Hematopoietic multipotent progenitor cell treated with erythropoietin and hydrocortisone succinate and interleukin-3 and kit ligand, for 17 days (in vitro differentiated cells): Measurements from ENCODE around the gene TBATA.
"Not testable (repeated sequence)": the region's sequence is repeated elsewhere in the genome, so short reads cannot be mapped to it uniquely, and the experiment has no call there.

Source experiments
- DNase-seq: peaks from one replicate; pipeline ENCODE4 v3.0.0-alpha.2; 2015; ENCODE audit warnings: low spot score

TBATA gene

GRCh38 chr10:70778267-70778924 is 6.8 kb downstream of the TBATA start:
- DNase-seq: no peak

DNA sequence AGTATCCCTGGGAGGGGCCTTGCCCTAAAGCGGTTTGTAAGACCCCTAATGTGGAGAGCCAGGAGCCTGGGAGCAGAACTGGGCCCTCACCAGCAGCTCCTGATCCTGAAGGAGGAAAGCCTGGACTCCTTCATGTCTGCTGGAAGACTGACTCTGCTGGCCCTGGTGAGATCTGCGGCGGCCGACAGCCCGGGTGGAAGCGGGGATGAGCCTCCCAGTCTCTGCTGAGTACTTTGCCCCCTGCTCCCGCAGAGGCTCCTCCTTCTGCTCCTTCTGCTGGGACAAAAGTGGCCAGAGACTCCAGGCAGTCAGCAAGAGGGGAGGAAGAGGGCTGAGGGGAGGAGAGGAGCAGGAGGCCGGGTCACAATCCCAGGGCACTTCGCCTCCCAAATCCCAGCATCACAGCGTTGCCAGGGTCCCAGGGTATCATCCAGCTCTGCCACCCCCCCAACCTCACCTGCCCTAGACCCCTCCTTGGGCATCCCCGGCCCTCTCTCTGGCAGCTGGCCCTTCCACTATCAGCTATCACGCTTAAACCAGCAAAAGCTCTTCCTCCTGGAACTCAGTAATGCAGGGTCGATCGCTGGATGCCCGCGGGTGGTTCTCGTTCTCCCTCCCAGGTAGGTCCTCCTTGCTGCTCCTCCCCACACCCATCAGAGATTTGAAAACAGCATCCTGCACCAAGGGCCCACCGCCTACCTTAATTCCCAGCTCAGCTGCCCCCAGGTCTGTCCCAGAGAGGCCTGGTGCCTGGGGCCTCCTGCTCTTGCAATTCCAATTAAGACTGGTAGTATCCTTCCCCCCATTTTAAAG is 7.9 kb downstream of the TBATA start:
- no peak for DNase-seq

GRCh38 chr10:70776455-70777005 is 8.6 kb downstream of the TBATA start:
- DNase-seq: no peak

DNA sequence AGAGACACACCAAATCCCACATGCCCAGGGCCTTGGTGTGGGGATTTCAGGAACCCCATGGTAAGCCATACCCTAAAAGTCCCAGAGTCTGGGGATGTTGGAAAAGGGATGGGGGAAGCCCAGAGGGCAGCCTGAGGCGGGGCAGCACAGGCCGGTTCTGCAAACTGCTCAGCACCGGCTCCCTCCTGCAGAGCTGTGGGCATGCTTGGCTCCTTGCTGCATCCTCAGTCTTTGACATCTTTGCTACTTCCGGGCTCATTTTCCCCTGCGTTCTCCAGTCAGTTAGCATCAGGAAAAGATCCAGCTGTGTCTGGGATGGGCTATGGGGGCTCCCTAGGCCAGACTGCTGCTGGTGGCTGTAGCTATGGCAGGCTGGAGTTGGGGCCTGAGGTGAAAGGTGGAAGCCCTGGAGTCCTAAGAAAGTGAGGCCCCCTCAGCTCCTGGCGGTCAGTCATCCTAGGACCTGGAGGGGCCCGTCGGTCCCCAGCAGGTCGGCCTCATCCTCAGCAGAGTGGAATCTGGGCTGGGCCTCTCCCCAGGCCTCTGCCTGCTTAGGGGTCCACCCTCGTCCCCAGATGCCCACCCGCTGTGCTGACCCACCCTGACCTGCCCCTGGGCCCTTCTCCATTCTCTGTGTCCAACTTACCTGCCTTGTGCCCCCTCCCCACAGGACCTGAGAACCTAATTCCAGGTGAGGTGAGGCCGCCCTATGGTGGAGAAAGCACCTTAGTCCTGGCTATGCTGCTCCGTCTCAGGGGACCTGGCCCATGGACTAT is 9.3 kb downstream of the TBATA start:
- DNase-seq: no peak

DNA sequence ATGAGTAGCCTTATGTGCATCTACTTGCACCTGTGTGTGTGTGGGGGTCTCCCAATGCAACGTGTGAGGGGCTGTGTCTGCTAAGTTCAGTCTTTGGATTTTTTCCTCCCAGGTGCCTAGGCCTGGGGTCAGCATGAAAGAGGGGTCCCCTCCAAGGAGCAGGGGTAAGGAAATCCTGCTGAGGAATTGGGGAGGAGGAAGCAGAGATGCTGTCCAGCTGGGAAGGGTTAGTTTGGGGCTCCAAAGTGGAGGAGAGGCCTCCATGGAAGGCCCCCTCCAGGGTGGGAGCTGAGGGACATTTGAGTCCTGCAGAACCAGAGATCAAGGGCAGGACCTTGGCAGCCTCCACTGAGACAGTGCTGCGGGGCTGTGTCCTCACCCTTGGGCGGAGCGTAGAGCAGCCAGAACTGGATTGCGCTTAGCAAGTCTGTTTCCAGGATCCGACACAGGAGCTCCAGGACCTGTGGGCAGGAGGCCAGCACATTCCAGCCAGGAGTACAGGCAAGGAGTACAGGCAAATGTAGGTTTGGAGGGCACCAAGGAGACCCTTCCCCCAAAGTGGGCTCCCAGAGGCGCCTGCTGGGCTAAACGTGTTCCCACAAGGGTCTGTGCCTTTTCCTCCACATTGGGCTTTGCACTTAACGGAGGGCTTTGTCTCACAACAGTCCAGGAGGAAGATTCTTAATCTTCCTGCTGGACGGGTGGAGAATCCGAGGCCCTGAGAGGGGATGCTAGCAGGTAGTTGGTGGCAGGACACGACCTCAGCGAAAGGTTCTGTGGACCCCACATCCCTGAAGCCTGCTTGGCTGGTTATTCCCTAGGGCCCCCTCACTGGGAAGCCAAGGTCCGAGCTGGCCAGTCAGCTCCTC is 10.1 kb downstream of the TBATA start:
- DNase-seq: no peak

DNA sequence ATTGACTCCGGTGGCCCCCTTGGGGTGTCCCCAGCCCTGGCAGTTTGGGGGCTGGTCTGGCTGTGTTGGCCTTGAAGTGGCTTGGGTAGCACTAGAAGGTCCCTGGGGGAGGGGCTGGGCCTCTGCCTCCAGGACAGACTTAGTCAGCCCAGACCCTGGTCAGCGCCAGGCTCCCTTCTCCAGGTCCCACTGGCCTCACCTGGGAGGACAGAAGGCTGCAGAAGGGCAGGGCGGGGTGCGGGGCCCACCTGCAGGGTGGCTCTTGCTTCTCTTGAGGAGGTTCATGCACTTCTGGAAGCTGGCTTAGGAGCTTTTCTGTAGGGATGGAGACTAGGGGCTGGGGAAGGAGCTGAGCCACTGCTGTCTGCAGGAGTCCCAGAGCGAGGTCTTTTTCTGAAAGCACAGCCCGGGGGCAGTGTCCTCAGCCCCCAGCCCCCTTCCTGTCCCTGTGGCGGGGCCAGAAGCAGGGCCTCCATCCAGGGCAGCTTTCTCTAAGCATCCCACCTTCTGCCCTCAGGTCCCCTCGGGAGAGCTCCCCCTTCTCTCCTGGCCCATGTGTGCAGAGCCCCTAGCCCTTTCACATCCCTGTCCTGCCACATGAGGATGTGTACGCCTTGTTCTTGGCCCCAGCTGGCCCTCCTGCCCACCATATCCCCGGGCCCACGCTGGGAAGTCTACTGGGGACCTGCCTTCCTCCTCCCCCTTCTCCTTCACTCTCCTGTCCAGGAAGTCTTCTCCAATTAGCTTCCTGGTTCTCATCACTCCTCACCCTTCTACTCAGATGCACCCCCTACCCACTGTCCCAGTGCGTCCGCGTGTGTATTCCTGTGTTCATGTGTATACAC is 11.0 kb downstream of the TBATA start:
- no peak for DNase-seq

- DNase-seq: no peak
These were observed 11.7 kb downstream of the TBATA start for GRCh38 chr10:70773461-70773860.

DNA sequence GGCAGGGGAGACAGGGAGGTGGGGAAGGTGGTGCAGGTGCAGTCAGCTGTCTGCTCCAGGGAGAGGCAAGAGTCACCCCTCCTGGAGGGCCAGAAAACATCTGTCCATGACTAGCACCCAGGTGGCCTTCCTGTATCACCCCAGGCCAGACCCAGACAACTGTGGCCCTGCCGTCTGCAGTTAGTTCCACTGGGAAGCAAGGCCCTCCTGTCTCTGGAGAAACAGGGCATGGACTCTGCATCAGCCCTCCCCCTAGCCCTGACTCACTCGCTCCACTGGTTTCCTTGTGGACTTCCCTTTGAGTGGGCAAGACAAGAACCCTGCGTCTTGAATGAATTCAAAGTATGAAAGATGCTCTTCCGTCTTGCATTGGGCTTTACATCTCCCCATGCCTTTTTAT is 12.6 kb downstream of the TBATA start:
- DNase-seq: no peak

DNA sequence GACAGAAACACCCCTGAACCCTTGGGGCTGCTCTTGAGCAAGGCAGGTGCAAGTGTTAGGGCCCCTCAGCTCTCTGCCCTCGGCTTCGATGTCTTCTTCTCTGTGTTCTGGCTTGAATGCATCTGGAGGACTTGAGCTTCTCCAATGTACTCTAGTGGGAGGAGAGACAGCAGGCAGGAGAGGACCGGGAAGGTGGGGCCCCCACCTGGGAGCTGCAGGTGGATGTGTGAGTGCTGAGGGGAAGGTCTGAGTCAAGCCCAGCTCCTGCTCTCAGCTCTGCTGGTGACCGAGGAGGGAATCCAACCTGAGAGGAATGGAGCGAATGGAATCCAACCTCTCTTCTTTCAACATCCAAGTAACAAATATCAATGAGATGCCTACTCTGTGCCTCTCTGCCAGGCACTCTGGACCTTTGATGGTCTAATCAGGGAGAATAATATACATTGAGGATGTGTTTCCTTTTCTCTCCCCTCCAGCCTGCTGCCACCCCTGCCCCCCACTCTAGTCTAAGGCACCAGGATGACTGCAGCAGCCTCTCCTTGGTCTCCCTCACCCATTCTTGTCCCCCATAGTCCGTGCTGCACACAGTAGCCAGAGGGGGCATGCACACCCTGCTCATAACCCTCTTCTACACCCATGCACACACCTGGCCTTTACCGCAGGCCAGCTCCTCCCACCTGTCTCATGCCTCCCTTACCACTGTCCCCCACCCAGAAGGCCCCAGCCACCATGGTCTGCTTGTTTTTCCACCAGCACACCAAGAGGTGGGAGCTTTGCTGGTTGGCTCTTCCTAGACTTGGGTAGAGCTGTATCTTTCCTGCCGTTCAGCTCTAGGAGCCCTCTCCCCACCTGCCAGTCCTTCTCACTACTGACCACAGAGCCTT is 13.6 kb downstream of the TBATA start:
- DNase-seq: no peak

- not testable (repeated sequence) for DNase-seq
These were observed 14.7 kb downstream of the TBATA start for GRCh38 chr10:70770516-70770915.

GRCh38 chr10:70770001-70770400 is 15.2 kb downstream of the TBATA start:
- DNase-seq: no peak

DNA sequence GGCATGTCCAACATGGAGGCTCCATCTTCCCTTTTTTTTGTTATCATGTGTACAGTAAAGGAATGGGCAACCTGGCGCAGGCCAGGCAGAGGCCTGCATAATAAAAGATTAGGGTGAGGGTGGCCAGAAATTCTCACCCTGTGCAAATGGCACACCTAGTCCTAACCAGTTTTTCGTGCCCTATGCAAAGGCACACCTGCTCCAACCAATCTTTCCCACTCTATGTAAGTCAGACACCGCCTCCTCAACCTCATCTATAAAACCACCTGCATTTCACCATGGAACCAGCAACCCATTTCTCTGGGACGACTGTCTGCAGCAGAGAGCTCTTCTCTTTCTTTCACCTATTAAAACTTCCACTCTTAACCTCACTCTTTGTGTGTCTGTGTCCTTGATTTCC is 16.1 kb downstream of the TBATA start:
- no peak for DNase-seq

DNA sequence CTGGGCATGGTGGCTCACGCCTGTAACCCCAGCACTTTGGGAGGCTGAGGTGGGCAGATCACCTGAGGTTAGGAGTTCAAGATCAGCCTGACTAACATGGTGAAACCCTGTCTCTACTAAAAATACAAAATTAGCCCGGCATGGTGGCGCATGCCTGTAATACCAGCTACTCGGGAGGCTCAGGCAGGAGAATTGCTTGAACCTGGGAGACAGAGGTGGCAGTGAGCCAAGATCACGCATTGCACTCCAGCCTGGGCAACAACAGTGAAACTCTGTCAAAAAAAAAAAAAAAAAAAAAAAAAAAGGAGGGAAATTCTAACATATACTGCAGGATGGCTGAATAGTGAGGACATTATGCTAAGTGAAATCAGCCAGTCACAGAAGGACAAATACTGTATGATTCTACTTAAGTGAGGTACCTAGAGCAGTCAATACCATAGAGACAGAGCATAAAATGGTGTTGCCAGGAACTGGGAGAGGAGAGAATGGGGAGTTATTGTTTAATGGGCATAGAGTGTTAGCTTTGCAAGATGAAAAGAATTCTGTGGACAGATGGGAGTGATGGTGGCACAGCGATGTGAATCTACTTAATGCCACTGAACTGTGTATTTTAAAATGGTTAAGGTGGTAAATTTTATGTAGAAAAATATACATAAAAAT is 17.0 kb downstream of the TBATA start:
- not testable (repeated sequence) for DNase-seq

DNA sequence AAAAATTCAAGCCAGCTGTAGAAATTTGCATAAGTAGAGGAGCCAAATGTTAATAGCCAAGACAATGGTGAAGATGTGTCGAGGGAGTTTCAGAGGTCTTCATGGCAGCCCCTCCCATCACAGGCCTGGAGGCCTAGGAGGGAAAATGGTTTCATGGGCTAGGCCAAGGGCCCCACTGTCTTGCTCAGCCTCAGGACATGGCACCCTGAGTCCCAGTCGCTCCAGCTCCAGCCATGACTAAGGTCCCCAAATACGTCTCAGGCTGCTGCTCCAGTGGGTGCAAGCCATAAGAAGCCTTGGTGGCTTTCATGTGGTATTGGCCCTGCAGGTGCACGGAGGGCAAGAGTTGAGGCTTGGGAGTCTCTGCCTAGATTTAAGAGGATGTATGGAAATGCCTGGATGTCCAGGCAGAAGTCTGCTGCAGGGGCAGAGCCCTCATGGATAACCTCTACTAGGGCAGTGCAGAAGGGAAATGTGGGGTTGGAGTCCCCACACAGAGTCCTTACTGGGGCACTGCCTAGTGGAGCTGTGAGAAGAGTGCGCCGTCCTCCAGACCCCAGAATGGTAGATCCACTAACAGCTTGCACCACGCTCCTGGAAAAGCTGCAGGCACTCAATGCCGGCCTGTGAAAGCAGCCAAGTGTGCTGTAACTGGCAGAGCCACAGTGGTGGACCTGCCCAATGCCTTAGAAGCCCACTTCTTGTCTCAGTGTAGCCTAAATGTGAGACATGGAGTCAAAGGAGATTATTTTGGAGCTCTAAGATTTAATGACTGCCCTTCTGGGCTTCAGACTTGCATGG is 19.2 kb downstream of the TBATA start:
- no peak for DNase-seq

DNA sequence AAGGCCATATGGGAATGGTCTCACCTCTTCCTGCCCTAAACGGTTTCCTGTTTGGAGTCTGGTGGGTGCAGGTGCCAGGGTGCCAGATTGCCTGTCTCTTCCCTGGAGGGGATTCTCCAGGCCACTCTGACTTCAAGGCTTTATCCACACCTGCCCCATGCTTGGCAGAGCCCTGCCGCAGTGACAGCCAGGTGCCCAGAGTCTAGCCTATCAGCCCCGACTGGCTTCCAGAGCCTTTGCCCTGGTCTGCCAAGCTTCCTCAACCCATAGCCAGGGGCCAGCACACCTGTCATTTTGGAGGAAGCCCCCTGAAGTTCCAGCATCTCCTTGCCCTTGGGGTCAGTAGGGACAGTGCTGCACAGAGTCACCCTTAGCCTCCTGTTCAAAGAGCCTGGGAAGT is 21.6 kb downstream of the TBATA start:
- no peak for DNase-seq

- DNase-seq: no peak
These were observed 22.6 kb downstream of the TBATA start for GRCh38 chr10:70762441-70763175.

GRCh38 chr10:70761727-70762350 is 23.3 kb downstream of the TBATA start:
- DNase-seq: no peak
